ENCODE measurements around the gene ANAPC15. TPM values are rescaled to one million over a fixed set of nuclear protein-coding genes. Genes with fewer than 3 reads are reported as not detected.

ANAPC15 gene
- total and polyA plus RNA-seq, 4 donors, result 8.4 to 22.4 (median 15.0) TPM

GRCh38 chr11:72123117-72123653, 10.7 kb upstream of the ANAPC15 start:
- 70% methylated on average over 3 of the region's 3 CpGs for WGBS
- H3K9ac ChIP-seq (ENCODE audit: low read depth in 1 of 2, low read length in 2 of 2), result no peak overlapping the region
- H3K27me3 ChIP-seq (ENCODE audit: control insufficient read depth in 4 of 4, insufficient read depth in 4 of 4, low read length in 3 of 4), result no peaks in the 10 kb centered on the region
- H3K27ac ChIP-seq (ENCODE audit: low read depth in 1 of 2, low read length in 2 of 2), result no peak overlapping the region
- H3K4me1 ChIP-seq (ENCODE audit: control insufficient read depth in 4 of 4, insufficient read depth in 4 of 4, low read length in 3 of 4), result no peaks in the 10 kb centered on the region
- H3K36me3 ChIP-seq (ENCODE audit: control insufficient read depth in 4 of 4, insufficient read depth in 3 of 4, low read depth in 1 of 4, low read length in 3 of 4), result no peaks in the 10 kb centered on the region
- no peak for DNase-seq (ENCODE audit: low spot score)
- TF ChIP-seq ZBTB33 (IDR thresholded peaks at IDR 0.05), result no peak
- no peak for TF ChIP-seq CTCF (IDR thresholded peaks at IDR 0.05; ENCODE audit: low read depth, low read length, missing input control)
- TF ChIP-seq TAF1 (conservative IDR thresholded peaks at IDR 0.05), result no peak
- TF ChIP-seq SP1 (IDR thresholded peaks at IDR 0.05), result no peak
- TF ChIP-seq JUND (IDR thresholded peaks at IDR 0.05), result no peak
- no peak for TF ChIP-seq HNF4A (conservative IDR thresholded peaks at IDR 0.05)
- TF ChIP-seq HNF4G (IDR thresholded peaks at IDR 0.05), result no peak
- no peak for TF ChIP-seq YY1 (IDR thresholded peaks at IDR 0.05)
- no peak for TF ChIP-seq RAD21 (IDR thresholded peaks at IDR 0.05)
- no peak for TF ChIP-seq EGR1 (IDR thresholded peaks at IDR 0.05; ENCODE audit: low read depth in 2 of 2)
- no peak for TF ChIP-seq ATF3 (IDR thresholded peaks at IDR 0.05)
- no peak overlapping the region for H3K4me3 ChIP-seq (ENCODE audit: low read depth in 1 of 3, low read length in 3 of 3)
- no peaks in the 10 kb centered on the region for H3K9me3 ChIP-seq (ENCODE audit: control insufficient read depth in 4 of 4, low read length in 3 of 4)

GRCh38 chr11:72122607-72123006, 10.1 kb upstream of the ANAPC15 start:
- DNase-seq (ENCODE audit: low spot score), result no peak
- no peak overlapping the region for H3K9ac ChIP-seq (ENCODE audit: low read depth in 1 of 2, low read length in 2 of 2)
- H3K27me3 ChIP-seq (ENCODE audit: control insufficient read depth in 4 of 4, insufficient read depth in 4 of 4, low read length in 3 of 4), result no peaks in the 10 kb centered on the region
- TF ChIP-seq HNF4G (IDR thresholded peaks at IDR 0.05), result no peak
- no peak for TF ChIP-seq TAF1 (conservative IDR thresholded peaks at IDR 0.05)
- TF ChIP-seq RAD21 (IDR thresholded peaks at IDR 0.05), result no peak
- no peak for TF ChIP-seq YY1 (IDR thresholded peaks at IDR 0.05)
- no peak for TF ChIP-seq SP1 (IDR thresholded peaks at IDR 0.05)
- TF ChIP-seq FOXA2 (IDR thresholded peaks at IDR 0.05), result no peak
- TF ChIP-seq CTCF (IDR thresholded peaks at IDR 0.05; ENCODE audit: low read depth, low read length, missing input control), result no peak
- no peak for TF ChIP-seq EGR1 (IDR thresholded peaks at IDR 0.05; ENCODE audit: low read depth in 2 of 2)
- TF ChIP-seq REST (IDR thresholded peaks at IDR 0.05), result no peak
- no peak for TF ChIP-seq NR2F2 (IDR thresholded peaks at IDR 0.05)
- no peak for TF ChIP-seq ZBTB33 (IDR thresholded peaks at IDR 0.05)
- no peak for TF ChIP-seq ATF3 (IDR thresholded peaks at IDR 0.05)
- TF ChIP-seq GABPA (IDR thresholded peaks at IDR 0.05 in 1 of 2, conservative IDR thresholded peaks at IDR 0.05 in 1 of 2), result no peak
- no peak for TF ChIP-seq RXRA (IDR thresholded peaks at IDR 0.05)
- no peak for TF ChIP-seq JUND (IDR thresholded peaks at IDR 0.05)
- no peaks in the 10 kb centered on the region for H3K9me3 ChIP-seq (ENCODE audit: control insufficient read depth in 4 of 4, low read length in 3 of 4)
- no peaks in the 10 kb centered on the region for H3K4me1 ChIP-seq (ENCODE audit: control insufficient read depth in 4 of 4, insufficient read depth in 4 of 4, low read length in 3 of 4)
- no peaks in the 10 kb centered on the region for H3K36me3 ChIP-seq (ENCODE audit: control insufficient read depth in 4 of 4, insufficient read depth in 3 of 4, low read depth in 1 of 4, low read length in 3 of 4)
- no peak overlapping the region for H3K27ac ChIP-seq (ENCODE audit: low read depth in 1 of 2, low read length in 2 of 2)
- 94% methylated on average over 1 of the region's 1 CpG for WGBS
- no peak overlapping the region for H3K4me3 ChIP-seq (ENCODE audit: low read depth in 1 of 3, low read length in 3 of 3)

Measured in liver (tissue), 9 donors.